H7 (cell line): ENCODE results near the gene SH3BGRL. TPM values are rescaled to one million over a fixed set of nuclear protein-coding genes. Genes with fewer than 3 reads are reported as not detected.

Experiments
- total RNA-seq: library from RNA; depleted of rRNA; stranded (reverse); fragments of >200 nt; shearing (Covaris generic); gene quantifications from 2 replicates; pipeline ENCODE4 v1.2.3, GENCODE V29; 2014; rRNA removed

The SH3BGRL gene
- total RNA-seq, 1 experiment from 2014 or later: 51.7 TPM

Other genes with a start within 250 kb of the SH3BGRL start
- gene HMGN5, start 189 bp upstream of the SH3BGRL start, total RNA-seq: 1.7 and 3.5 TPM in 2 replicates